Heart left ventricle (tissue), 13 donors: ENCODE results near the gene MYO18B.

Experiments used
- CTCF ChIP-seq, 12 donors: fragments of 200-600 bp; sonication (generic) in 4 of 12; IDR thresholded peaks; one replicate each; pipeline versions ENCODE4 v1.5.0 to v1.8.0; 2018 to 2022; ENCODE audit warnings: antibody characterized with exemption in 12 of 12, mild to moderate bottlenecking in 5 of 12
- POLR2A ChIP-seq, 2 donors: fragments of 450-650 bp; IDR thresholded peaks; one replicate each; pipeline ENCODE4 v1.6.1; 2017; ENCODE audit warnings: antibody characterized with exemption in 2 of 2, mild to moderate bottlenecking in 2 of 2, moderate library complexity in 2 of 2
- donor health status: ischemic (EF 13 %, LVEDD 7.1; RV severe dilation, severe dysfunction).
- donor health status: DM: no; HTN: yes; CAD: no.
- donor health status: DM: no; HTN: no; CAD: no.
- donor health status: ischemic (EF 25% LVEDD 6.9; RV normal size, moderate dysfunction).
- donor health status: ischemic (EF 25% LVEDD 5.7; RV mildly dilated, moderate dysfunction).
- donor health status: ischemic (EF 35%, LVEDD 5.7; RV mildly dilated, moderate dysfunction).
- donor health status: nonischemic (EF 11% LVEDD 7.7; RV severe dilation, severe dysfunction).
- donor health status: DM: yes; HTN: yes; CAD: no.
- donor health status: PGD.
- donor health status: ischemic (EF 29% LVEDD 5.4; RV normal size, mild dysfunction).
- donor health status: nonischemic (EF 23%, LVEDD 6.1; RV moderate dilation, normal function).

GRCh38 chr22:25880524-25880923 lies 138.5 kb downstream of the MYO18B start:
- TF ChIP-seq CTCF (IDR thresholded peaks at IDR 0.05) (peak in 1 of 12 donors; percentile 9), POLR2A (IDR thresholded peaks at IDR 0.05) (no peak)
